Upper lobe of right lung (tissue), 1 donor: Measurements from ENCODE around the gene SLC25A52. TPM values are rescaled to one million over a fixed set of nuclear protein-coding genes. Genes with fewer than 3 reads are reported as not detected.
"Not testable (repeated sequence)": the region's sequence is repeated elsewhere in the genome, so short reads cannot be mapped to it uniquely, and the experiment has no call there.

ENCODE experiments used
- ATAC-seq: fragments of 200-7000 bp; cut with Tn5 transposase; one replicate; pipeline ENCODE4 v1.9.1; 2020; ENCODE audit warnings: mild to moderate bottlenecking, moderate library complexity
- DNase-seq: peaks from one replicate; pipeline ENCODE4 v3.0.0-alpha.2; 2020
- H3K27ac ChIP-seq: fragments of 200-600 bp; one replicate; pipeline ENCODE4 v1.8.0; 2022
- H3K27me3 ChIP-seq: fragments of 200-600 bp; one replicate; pipeline ENCODE4 v1.8.0; 2022; ENCODE audit warnings: mild to moderate bottlenecking
- H3K36me3 ChIP-seq: fragments of 200-600 bp; one replicate; pipeline ENCODE4 v1.8.0; 2022
- H3K4me1 ChIP-seq: fragments of 200-600 bp; one replicate; pipeline ENCODE4 v1.8.0; 2022
- H3K4me3 ChIP-seq: fragments of 200-600 bp; one replicate; pipeline ENCODE4 v1.8.0; 2022; ENCODE audit warnings: mild to moderate bottlenecking
- H3K9me3 ChIP-seq: fragments of 200-600 bp; one replicate; pipeline ENCODE4 v1.8.0; 2022
- CTCF ChIP-seq: fragments of 200-600 bp; IDR thresholded peaks from one replicate; pipeline ENCODE4 v1.8.0; 2022; ENCODE audit warnings: antibody characterized with exemption
- intact Hi-C: fragments of 100-400 bp; cut with DNase I; formaldehyde crosslinking; loops from one replicate; pipeline ENCODE4 v1.11.0; 2022
- long read RNA-seq: library from polyadenylated mRNA; unstranded; transcript quantifications from one replicate; pipeline ENCODE4 v2.0.0, GENCODE V29; 2021
- total RNA-seq: library from RNA; stranded (reverse); fragmentation: NEBNext Ultra II Directional; extraction: Animal tissue kit (Norgen Biotek cat#: 25700); gene quantifications from one replicate; pipeline ENCODE4 v1.2.1, GENCODE V29; 2021
- donor health status: DM: no; HTN: yes; CAD: no; lungs with severe emphysema.

The SLC25A52 gene
- not detected for total RNA-seq
- long read RNA-seq: 0 reads

GRCh38 chr18:31760695-31761094, at the start of gene SLC25A52:
SLC25A52 (minus strand) TSS chr18:31760880; CDS start chr18:31760661, 219 bp downstream.
- no peak for ATAC-seq
- Histone ChIP-seq H3K4me1 (no peaks in the 10 kb centered on the region), H3K9me3 (no peaks in the 10 kb centered on the region), H3K27me3 (no peaks in the 10 kb centered on the region), H3K36me3 (no peaks in the 10 kb centered on the region), H3K27ac (no peak within 1 kb of the TSS), H3K4me3 (no peak within 1 kb of the TSS)
- intact Hi-C loops: no loop called here
- TF ChIP-seq CTCF: no peak
- DNase-seq: no peak

- ATAC-seq, intact Hi-C loops, H3K4me3 ChIP-seq, H3K27ac ChIP-seq, H3K4me1 ChIP-seq, H3K27me3 ChIP-seq, H3K9me3 ChIP-seq, DNase-seq, H3K36me3 ChIP-seq: not testable (repeated sequence)
Measured at GRCh38 chr18:31809049-31809448, 48.4 kb upstream of the SLC25A52 start.

GRCh38 chr18:31801078-31801477, 40.4 kb upstream of the SLC25A52 start:
- intact Hi-C loops: no loop called here
- Histone ChIP-seq H3K27me3 (no peaks in the 10 kb centered on the region), H3K27ac (no peak overlapping the region), H3K36me3 (no peaks in the 10 kb centered on the region), H3K4me3 (no peak overlapping the region), H3K9me3 (no peaks in the 10 kb centered on the region), H3K4me1 (no peaks in the 10 kb centered on the region)
- no peak for TF ChIP-seq CTCF
- no peak for ATAC-seq
- DNase-seq: no peak

GRCh38 chr18:31799257-31799656, 38.6 kb upstream of the SLC25A52 start:
- intact Hi-C loops, H3K4me3 ChIP-seq, DNase-seq, H3K36me3 ChIP-seq, H3K27ac ChIP-seq, H3K27me3 ChIP-seq, H3K4me1 ChIP-seq, ATAC-seq, H3K9me3 ChIP-seq: not testable (repeated sequence)

- Histone ChIP-seq H3K27ac (no peak overlapping the region), H3K9me3 (no peaks in the 10 kb centered on the region), H3K27me3 (no peaks in the 10 kb centered on the region), H3K4me1 (no peaks in the 10 kb centered on the region), H3K36me3 (no peaks in the 10 kb centered on the region), H3K4me3 (no peak overlapping the region)
- no peak for ATAC-seq
- DNase-seq: no peak
- intact Hi-C loops: no loop called here
- no peak for TF ChIP-seq CTCF
Measured at GRCh38 chr18:31798399-31798798, 37.7 kb upstream of the SLC25A52 start.

- no peak for DNase-seq
- Histone ChIP-seq H3K4me1 (no peaks in the 10 kb centered on the region), H3K36me3 (no peaks in the 10 kb centered on the region), H3K4me3 (no peak overlapping the region), H3K27ac (no peak overlapping the region), H3K27me3 (no peaks in the 10 kb centered on the region), H3K9me3 (no peaks in the 10 kb centered on the region)
- no peak for ATAC-seq
- intact Hi-C loops: no loop called here
- no peak for TF ChIP-seq CTCF
Measured at GRCh38 chr18:31795747-31796146, 35.1 kb upstream of the SLC25A52 start.

GRCh38 chr18:31793531-31793930, 32.9 kb upstream of the SLC25A52 start:
- H3K4me1 ChIP-seq: no peaks in the 10 kb centered on the region
- H3K4me3 ChIP-seq: no peak overlapping the region
- no peak overlapping the region for H3K27ac ChIP-seq
- no peak for DNase-seq
- H3K36me3 ChIP-seq: no peaks in the 10 kb centered on the region
- H3K9me3 ChIP-seq: no peaks in the 10 kb centered on the region
- intact Hi-C loops: no loop called here
- no peak for TF ChIP-seq CTCF
- ATAC-seq: no peak
- H3K27me3 ChIP-seq: no peaks in the 10 kb centered on the region
